ENCODE measurements around the gene CREBRF.

CREBRF gene

DNA sequence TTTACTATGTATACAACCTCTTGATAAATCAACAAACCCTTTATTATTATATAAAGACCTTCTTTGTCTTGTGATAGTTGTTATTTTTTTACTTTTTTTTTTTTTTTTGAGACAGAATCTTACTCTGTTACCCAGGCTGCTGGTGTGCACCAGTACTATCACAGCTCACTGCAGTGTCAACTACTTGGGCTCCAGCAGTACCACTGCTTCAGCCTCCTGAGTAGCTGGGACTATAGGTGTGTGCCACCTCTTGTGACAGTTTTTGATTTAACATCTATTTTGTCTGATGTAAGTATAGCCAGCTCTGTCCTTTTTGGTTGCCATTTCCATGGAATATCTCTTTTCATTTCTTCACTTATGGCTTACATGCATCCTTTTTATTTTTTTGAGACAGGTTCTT is 42.6 kb downstream of the CREBRF start:
- DNase-seq (ENCODE audit: extremely low spot score) = no peak
- TF ChIP-seq, protein P1, sequence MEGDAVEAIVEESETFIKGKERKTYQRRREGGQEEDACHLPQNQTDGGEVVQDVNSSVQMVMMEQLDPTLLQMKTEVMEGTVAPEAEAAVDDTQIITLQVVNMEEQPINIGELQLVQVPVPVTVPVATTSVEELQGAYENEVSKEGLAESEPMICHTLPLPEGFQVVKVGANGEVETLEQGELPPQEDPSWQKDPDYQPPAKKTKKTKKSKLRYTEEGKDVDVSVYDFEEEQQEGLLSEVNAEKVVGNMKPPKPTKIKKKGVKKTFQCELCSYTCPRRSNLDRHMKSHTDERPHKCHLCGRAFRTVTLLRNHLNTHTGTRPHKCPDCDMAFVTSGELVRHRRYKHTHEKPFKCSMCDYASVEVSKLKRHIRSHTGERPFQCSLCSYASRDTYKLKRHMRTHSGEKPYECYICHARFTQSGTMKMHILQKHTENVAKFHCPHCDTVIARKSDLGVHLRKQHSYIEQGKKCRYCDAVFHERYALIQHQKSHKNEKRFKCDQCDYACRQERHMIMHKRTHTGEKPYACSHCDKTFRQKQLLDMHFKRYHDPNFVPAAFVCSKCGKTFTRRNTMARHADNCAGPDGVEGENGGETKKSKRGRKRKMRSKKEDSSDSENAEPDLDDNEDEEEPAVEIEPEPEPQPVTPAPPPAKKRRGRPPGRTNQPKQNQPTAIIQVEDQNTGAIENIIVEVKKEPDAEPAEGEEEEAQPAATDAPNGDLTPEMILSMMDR (IDR thresholded peaks at IDR 0.05; ENCODE audit: control extremely low read depth, extremely low read depth, low read depth, missing control alignments) = no peak
- ChIA-PET POLR2A (no interaction called here), CTCF (interaction anchor here (1.7 kb wide), 1 partner anchor 14 kb away, joined by 5 read pairs; no protein-coding TSS in a partner anchor)

DNA sequence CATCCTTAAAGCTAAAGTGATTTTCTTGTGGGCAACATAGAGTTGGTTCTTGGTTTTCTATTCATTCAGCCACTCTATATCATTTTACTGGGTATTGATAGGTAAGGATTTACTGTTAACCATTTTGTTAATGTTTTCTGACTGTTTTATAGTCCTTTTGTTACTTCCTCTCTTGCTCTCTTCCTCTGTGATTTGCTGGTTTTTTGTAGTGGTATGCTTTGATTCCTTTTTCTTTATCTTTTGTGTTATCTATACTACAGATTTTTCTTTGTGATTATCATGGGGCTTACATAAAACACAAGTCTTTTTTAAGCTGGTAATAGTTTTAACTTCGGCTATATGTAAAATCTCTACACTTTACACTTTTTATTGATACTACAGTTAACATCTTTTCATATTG is 43.3 kb downstream of the CREBRF start:
- TF ChIP-seq, protein P1 (IDR thresholded peaks at IDR 0.05; ENCODE audit: control extremely low read depth, extremely low read depth, low read depth, missing control alignments) = no peak
- POLR2A ChIA-PET = no interaction called here
- CTCF ChIA-PET = interaction anchor here (1.7 to 2.2 kb wide), 2 partner anchors 12 to 14 kb away, joined by 5 read pairs; no protein-coding TSS in a partner anchor
- DNase-seq (ENCODE audit: extremely low spot score) = no peak

DNA sequence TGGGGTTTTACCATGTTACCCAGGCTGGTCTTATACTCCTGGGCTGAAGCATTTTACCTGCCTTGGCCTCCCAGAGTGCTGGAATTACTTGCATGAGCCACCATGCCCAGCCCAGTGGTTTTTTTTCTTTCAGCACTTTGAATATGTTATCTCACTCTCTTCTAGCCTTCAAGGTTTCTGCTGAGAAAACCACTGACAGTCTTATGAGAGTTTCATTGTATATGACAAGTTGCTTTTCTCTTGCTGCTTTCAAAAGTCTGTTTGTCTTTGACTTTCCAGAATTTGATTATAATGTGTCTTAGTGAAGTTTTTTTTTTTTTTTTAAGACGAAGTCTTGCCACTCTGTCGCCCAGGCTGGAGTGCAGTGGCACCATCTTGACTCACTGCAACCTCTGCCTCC is 45.1 kb downstream of the CREBRF start:
- TF ChIP-seq, protein P1 (IDR thresholded peaks at IDR 0.05; ENCODE audit: control extremely low read depth, extremely low read depth, low read depth, missing control alignments) = no peak
- POLR2A ChIA-PET = interaction anchor here (0.8 kb wide), 1 partner anchor 20 kb away, joined by 3 read pairs; no protein-coding TSS in a partner anchor
- CTCF ChIA-PET = interaction anchor here (2.2 kb wide), 1 partner anchor 14 kb away, joined by 5 read pairs; no protein-coding TSS in a partner anchor
- no peak for DNase-seq (ENCODE audit: extremely low spot score)

DNA sequence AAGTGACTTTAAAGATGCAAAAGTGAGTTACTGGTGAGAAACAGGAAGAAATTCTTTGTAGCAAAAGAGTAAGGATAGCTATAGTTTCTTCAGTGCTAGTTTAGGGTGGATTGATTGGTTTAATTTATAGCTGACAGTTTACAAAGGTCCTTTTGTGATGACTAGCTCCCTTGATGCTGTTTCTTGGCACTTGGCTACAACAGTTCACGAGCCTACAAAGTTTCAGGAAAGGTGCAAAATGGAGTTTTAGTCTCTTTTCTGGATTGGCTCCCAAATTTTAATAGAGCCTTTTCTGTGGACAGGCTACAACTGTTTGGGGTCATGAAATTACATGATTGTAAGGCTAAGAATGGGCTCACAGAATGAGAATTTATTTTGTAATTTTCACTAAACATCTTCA is 47.3 kb downstream of the CREBRF start:
- TF ChIP-seq, protein P1 (IDR thresholded peaks at IDR 0.05; ENCODE audit: control extremely low read depth, extremely low read depth, low read depth, missing control alignments) = no peak
- CTCF ChIA-PET = interaction anchor here (0.7 to 0.8 kb wide), 3 partner anchors 10 to 46 kb away, joined by 3 to 5 read pairs (median 4); no protein-coding TSS in a partner anchor
- DNase-seq (ENCODE audit: extremely low spot score) = no peak
- POLR2A ChIA-PET = no interaction called here

DNA sequence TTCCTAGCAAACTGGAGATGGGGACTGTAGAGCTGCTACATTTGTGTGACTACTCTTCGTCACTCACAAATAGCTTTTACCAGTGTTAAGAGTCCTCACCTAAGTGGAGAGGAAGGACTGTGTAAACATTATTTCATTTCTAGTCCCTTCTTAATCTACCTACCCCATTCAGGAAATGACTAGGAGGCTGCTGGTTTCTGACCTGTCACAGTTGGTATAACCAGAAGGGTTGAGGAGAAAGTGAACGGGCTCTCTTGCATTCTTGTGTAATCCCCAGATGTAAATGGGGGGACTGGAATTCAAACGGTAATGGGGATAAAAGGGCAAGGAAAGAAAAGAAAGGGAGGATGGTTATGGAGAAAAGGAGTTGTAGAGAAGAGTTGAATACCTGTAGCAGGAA is 52.8 kb downstream of the CREBRF start:
- TF ChIP-seq, protein P1 (IDR thresholded peaks at IDR 0.05; ENCODE audit: control extremely low read depth, extremely low read depth, low read depth, missing control alignments) = no peak
- no peak for DNase-seq (ENCODE audit: extremely low spot score)
- ChIA-PET POLR2A (no interaction called here), CTCF (interaction anchor here (1.4 to 1.9 kb wide), 3 partner anchors 31 to 394 kb away, joined by 3 to 4 read pairs (median 4); partner anchors contain the start of gene BNIP1)

DNA sequence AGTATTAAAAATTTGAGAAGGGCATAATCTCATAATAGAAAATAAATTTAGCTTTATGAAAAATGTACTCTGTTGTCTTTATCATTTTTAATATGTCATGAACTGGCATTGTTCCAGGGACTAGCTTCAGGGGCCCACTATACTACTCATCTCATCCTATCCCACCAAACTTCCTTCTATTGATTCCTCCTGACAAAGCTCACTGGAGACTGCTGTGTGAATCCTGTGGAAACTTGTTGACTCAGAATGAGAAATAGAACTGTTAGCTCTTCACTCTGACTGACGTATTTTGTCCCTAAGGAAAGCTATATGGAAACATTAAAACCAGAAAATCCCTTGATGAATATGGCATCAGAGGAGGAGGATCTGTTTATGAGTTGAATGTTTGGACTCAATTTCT is 58.4 kb downstream of the CREBRF start:
- no peak for DNase-seq (ENCODE audit: extremely low spot score)
- ChIA-PET CTCF (interaction anchor here (1.0 to 2.1 kb wide), 4 partner anchors 11 to 104 kb away, joined by 3 to 7 read pairs (median 4); no protein-coding TSS in a partner anchor), POLR2A (no interaction called here)
- TF ChIP-seq, protein P1 (IDR thresholded peaks at IDR 0.05; ENCODE audit: control extremely low read depth, extremely low read depth, low read depth, missing control alignments) = no peak
